Uterus (tissue), 2 donors: Measurements from ENCODE around the gene IGFLR1.

Source experiments
- POLR2A ChIP-seq, 2 donors: fragments of 450-650 bp; IDR thresholded peaks; one replicate each; pipeline ENCODE4 v1.6.1; 2016; ENCODE audit warnings: antibody characterized with exemption in 2 of 2, mild to moderate bottlenecking in 1 of 2, moderate library complexity in 1 of 2
- TF ChIP-seq, protein P1 (sequence below), 4 experiments: fragments of 200-600 bp in 2 of 4; fragments of 450-650 bp in 2 of 4; sonication (generic) in 2 of 4; IDR thresholded peaks; one replicate each; pipeline ENCODE4 v1.5.1; 2016 to 2019; ENCODE audit warnings: antibody characterized with exemption in 4 of 4, mild to moderate bottlenecking in 2 of 4, moderate library complexity in 1 of 4

DNA sequence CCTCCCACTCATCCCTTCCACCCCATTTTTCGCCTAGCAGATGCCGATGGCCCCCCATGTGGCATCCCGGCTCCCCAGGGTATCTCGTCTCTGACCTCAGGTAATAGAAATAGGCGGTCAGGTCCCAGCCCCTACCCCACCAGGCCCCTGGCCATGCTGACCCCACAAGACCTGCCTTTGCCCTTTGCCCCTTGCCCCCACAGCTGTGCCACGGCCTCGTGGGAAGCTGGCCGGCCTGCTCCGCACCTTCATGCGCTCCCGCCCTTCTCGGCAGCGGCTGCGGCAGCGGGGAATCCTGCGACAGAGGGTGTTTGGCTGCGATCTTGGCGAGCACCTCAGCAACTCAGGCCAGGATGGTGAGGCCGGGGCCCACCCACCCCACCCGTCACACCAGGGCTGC, 38.5 kb upstream of the IGFLR1 start:
- TF ChIP-seq, protein P1, sequence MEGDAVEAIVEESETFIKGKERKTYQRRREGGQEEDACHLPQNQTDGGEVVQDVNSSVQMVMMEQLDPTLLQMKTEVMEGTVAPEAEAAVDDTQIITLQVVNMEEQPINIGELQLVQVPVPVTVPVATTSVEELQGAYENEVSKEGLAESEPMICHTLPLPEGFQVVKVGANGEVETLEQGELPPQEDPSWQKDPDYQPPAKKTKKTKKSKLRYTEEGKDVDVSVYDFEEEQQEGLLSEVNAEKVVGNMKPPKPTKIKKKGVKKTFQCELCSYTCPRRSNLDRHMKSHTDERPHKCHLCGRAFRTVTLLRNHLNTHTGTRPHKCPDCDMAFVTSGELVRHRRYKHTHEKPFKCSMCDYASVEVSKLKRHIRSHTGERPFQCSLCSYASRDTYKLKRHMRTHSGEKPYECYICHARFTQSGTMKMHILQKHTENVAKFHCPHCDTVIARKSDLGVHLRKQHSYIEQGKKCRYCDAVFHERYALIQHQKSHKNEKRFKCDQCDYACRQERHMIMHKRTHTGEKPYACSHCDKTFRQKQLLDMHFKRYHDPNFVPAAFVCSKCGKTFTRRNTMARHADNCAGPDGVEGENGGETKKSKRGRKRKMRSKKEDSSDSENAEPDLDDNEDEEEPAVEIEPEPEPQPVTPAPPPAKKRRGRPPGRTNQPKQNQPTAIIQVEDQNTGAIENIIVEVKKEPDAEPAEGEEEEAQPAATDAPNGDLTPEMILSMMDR (IDR thresholded peaks at IDR 0.05), result no peak
- TF ChIP-seq POLR2A (IDR thresholded peaks at IDR 0.05), result no peak
